GM12891 (cell line): ENCODE measurements around the gene CYP4V2.

Experiments
- POLR2A ChIP-seq: IDR thresholded peaks from 2 replicates; pipeline ENCODE4 v1.6.1; 2011; ENCODE audit warnings: low read depth, low read length, control low read depth
- POLR2AphosphoS5 ChIP-seq: IDR thresholded peaks from 2 replicates; pipeline ENCODE4 v1.6.1; 2011; ENCODE audit warnings: low read depth, low read length, control low read depth
- TAF1 ChIP-seq: IDR thresholded peaks from 2 replicates; pipeline ENCODE4 v1.6.1; 2011; ENCODE audit warnings: low read depth, low read length, control low read depth

GRCh38 chr4:186167605-186168004 lies 23.8 kb upstream of the CYP4V2 start:
- TF ChIP-seq POLR2AphosphoS5 (no peak), POLR2A (no peak), TAF1 (no peak)
